HEK293 (cell line): ENCODE data around the gene B9D1.

Experiments
- HOXA7 ChIP-seq: sonication (generic); formaldehyde crosslinking; IDR thresholded peaks from 2 replicates; pipeline ENCODE4 v1.8.1; 2022; ENCODE audit warnings: missing genetic modification reagents, borderline replicate concordance
- TCF7L2 ChIP-seq: IDR thresholded peaks from 2 replicates; pipeline ENCODE4 v1.6.1; 2011; ENCODE audit warnings: low read depth, mild to moderate bottlenecking, inconsistent platforms, low read length, moderate library complexity, borderline replicate concordance
- ZNF121 ChIP-seq: fragments of 450-650 bp; formaldehyde crosslinking; IDR thresholded peaks from 2 replicates; pipeline ENCODE4 v1.5.1; 2016; ENCODE audit warnings: missing biosample characterization, missing genetic modification characterization
- ZNF624 ChIP-seq: fragments of 450-650 bp; formaldehyde crosslinking; IDR thresholded peaks from 2 replicates; pipeline ENCODE4 v1.5.1; 2017; ENCODE audit warnings: missing biosample characterization, missing genetic modification characterization
- ZNF629 ChIP-seq: fragments of 450-650 bp; formaldehyde crosslinking; IDR thresholded peaks from 2 replicates; pipeline ENCODE4 v1.5.1; 2017; ENCODE audit warnings: missing biosample characterization, missing genetic modification characterization
- TF ChIP-seq, protein P1 (sequence below): fragments of 450-650 bp; formaldehyde crosslinking; IDR thresholded peaks from 2 replicates; pipeline ENCODE4 v1.5.1; 2016; ENCODE audit warnings: missing biosample characterization, missing genetic modification characterization

DNA sequence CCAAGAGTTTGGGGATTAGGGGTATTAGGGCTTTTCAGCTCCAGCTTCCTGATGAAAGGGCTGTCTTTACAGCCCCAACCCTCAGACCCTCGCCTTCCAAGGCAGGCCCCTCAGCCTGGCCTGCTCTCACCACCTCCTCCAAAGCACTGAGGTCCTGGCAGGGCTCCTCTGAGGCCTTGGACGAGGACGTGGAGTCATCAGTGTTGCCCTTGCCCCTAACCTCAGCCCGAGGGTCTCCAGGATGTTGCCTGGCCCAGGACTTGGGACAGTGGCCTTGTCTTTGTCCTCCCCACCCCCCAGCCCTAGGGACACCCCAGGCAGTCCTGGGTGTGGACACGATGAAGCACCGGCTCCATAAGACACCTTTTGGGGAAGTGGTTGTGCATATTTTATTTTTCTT lies 28.2 kb downstream of the B9D1 start:
- TF ChIP-seq HOXA7 (CRISPR knock-in tag), result no peak
- no peak for TF ChIP-seq ZNF624 (tag by site-specific recombination)
- TF ChIP-seq, protein P1, sequence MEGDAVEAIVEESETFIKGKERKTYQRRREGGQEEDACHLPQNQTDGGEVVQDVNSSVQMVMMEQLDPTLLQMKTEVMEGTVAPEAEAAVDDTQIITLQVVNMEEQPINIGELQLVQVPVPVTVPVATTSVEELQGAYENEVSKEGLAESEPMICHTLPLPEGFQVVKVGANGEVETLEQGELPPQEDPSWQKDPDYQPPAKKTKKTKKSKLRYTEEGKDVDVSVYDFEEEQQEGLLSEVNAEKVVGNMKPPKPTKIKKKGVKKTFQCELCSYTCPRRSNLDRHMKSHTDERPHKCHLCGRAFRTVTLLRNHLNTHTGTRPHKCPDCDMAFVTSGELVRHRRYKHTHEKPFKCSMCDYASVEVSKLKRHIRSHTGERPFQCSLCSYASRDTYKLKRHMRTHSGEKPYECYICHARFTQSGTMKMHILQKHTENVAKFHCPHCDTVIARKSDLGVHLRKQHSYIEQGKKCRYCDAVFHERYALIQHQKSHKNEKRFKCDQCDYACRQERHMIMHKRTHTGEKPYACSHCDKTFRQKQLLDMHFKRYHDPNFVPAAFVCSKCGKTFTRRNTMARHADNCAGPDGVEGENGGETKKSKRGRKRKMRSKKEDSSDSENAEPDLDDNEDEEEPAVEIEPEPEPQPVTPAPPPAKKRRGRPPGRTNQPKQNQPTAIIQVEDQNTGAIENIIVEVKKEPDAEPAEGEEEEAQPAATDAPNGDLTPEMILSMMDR (tag by site-specific recombination), result no peak
- TF ChIP-seq ZNF629 (tag by site-specific recombination), result no peak
- TF ChIP-seq ZNF121 (tag by site-specific recombination), result no peak
- TF ChIP-seq TCF7L2, result no peak
